Stimulated activated CD8-positive, alpha-beta memory T cell treated with anti-CD3 and anti-CD28 coated beads, Interleukin-4, amount 100 ng/mL, for 1 hour (primary cell): ENCODE results near the gene APBB2.
"Not testable (repeated sequence)": the region's sequence is repeated elsewhere in the genome, so short reads cannot be mapped to it uniquely, and the experiment has no call there.

Source experiments
- DNase-seq, 2 donors: peaks; one replicate each; pipeline ENCODE4 v3.0.0-alpha.2; 2020; ENCODE audit warnings: low read depth in 2 of 2, low spot score in 1 of 2

APBB2 gene

GRCh38 chr4:40838742-40839141 lies 375.6 kb downstream of the APBB2 start:
- no peak for DNase-seq

GRCh38 chr4:40837094-40837870 lies 377.1 kb downstream of the APBB2 start:
- DNase-seq: no peak

- DNase-seq: no peak
Observed at GRCh38 chr4:40833212-40833611, 381.1 kb downstream of the APBB2 start.

- no peak for DNase-seq
Observed at GRCh38 chr4:40832175-40832574, 382.2 kb downstream of the APBB2 start.

GRCh38 chr4:40831146-40831907 lies 383.0 kb downstream of the APBB2 start:
- no peak for DNase-seq

- no peak for DNase-seq
Observed at GRCh38 chr4:40829586-40829985, 384.8 kb downstream of the APBB2 start.

- DNase-seq: no peak
Observed at GRCh38 chr4:40828661-40829060, 385.7 kb downstream of the APBB2 start.

GRCh38 chr4:40827758-40828157 lies 386.6 kb downstream of the APBB2 start:
- no peak for DNase-seq

- no peak for DNase-seq
Observed at GRCh38 chr4:40826821-40827220, 387.5 kb downstream of the APBB2 start.

- DNase-seq: no peak
Observed at GRCh38 chr4:40825014-40825838, 389.1 kb downstream of the APBB2 start.

- DNase-seq: no peak
Observed at GRCh38 chr4:40822420-40823166, 391.7 kb downstream of the APBB2 start.

- no peak for DNase-seq
Observed at GRCh38 chr4:40820101-40820500, 394.2 kb downstream of the APBB2 start.

GRCh38 chr4:40817157-40817556 lies 397.2 kb downstream of the APBB2 start:
- not testable (repeated sequence) for DNase-seq

- no peak for DNase-seq
Observed at GRCh38 chr4:40812856-40813255, 401.5 kb downstream of the APBB2 start.

- DNase-seq: no peak
Observed at GRCh38 chr4:40812386-40812785, 402.0 kb downstream of the APBB2 start.

- no peak for DNase-seq
Observed at GRCh38 chr4:40811956-40812355, 402.4 kb downstream of the APBB2 start.

- DNase-seq: no peak
Observed at GRCh38 chr4:40808926-40809457, 405.4 kb downstream of the APBB2 start.

GRCh38 chr4:40804598-40804997 lies 409.7 kb downstream of the APBB2 start:
- DNase-seq: no peak

GRCh38 chr4:40800064-40800463 lies 414.3 kb downstream of the APBB2 start:
- no peak for DNase-seq

GRCh38 chr4:40789771-40790170 lies 424.6 kb downstream of the APBB2 start:
- DNase-seq: no peak

- no peak for DNase-seq
Observed at GRCh38 chr4:40789031-40789430, 425.3 kb downstream of the APBB2 start.
